GM19023 (cell line): Measurements from ENCODE around the gene ZFYVE9.
"Not testable (repeated sequence)": the region's sequence is repeated elsewhere in the genome, so short reads cannot be mapped to it uniquely, and the experiment has no call there.

Experiments
- ATAC-seq: cut with Tn5 transposase; IDR thresholded peaks from one replicate; pipeline ENCODE4 v1.9.1; 2021; ENCODE audit warnings: mild to moderate bottlenecking, moderate library complexity; ENCODE audit not compliant: unreplicated experiment

ZFYVE9 gene

DNA sequence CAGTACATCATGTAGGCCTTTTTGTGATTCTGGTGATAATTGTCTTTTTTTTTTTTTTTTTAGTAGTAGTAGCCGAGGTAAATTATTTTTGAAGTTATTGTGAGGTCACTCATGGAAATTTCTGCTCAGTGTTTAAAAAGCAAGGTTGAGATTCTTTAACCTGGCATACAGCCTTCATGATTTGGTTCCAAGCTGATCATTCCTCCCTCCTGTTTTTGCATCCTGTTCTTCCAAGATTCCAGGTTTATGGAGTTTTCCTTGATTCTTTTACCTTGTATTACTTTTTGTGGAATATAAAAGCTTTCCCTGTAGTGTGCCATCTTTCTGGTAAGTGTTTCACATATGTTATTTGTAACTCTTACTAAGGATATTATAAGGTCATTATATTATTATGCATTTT, 9.1 kb downstream of the ZFYVE9 start:
- no peak for ATAC-seq

DNA sequence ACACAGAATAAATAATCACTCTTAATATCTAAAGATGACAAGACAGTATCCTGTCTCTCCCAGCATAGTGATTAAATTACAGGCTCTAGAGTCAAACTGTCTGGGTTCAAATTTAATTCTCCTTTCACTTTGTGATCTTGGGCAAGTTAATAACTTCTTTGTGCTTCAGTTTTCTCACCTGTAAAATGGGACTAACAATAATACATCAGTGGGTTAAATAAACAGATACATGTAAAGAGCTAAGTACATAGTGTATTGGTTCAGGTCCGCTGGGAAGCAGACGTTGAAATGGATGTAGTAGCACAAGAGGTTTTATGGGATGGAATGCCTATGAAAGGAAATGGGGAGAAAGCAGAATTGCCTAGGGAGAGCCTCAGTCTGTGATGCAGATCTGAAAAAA, 10.7 kb downstream of the ZFYVE9 start:
- no peak for ATAC-seq

DNA sequence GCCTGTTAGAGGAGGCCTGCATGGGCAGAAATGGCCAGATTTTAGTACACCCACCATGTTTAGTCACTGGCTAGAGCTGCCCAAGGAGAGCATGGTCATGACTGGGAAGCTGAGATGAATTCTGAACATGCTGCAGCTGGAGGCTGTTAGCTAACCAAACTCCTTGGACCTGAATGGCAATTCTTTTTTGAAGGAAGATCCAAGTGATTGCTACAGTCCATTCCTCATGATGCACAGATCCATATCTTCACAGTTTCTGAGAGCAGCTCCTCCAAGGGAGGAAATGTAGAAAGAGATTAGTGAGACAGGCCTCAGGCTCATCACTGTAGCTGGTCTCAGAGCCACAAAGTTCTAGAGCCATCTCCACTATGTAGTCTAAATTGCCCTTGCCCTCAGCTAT, 11.1 kb downstream of the ZFYVE9 start:
- ATAC-seq, result no peak

DNA sequence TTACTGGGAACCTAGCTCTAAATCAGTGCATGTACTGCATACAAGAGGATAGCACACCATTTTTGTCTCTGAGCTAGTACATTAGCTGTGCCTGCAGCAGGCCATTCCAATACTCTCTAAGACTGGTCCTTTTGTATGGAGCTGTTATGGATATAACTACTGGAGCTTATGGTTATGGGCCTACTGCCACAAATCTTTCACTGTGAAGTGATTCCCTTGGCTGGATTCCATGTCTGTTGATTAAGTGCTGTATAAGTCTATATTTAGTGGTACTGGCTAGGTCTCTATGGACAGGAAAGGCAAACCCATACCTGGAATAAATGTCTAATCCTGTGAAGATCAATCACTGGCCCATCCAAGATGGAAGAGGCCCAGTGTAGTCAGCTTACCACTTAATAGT, 12.0 kb downstream of the ZFYVE9 start:
- ATAC-seq, result no peak

DNA sequence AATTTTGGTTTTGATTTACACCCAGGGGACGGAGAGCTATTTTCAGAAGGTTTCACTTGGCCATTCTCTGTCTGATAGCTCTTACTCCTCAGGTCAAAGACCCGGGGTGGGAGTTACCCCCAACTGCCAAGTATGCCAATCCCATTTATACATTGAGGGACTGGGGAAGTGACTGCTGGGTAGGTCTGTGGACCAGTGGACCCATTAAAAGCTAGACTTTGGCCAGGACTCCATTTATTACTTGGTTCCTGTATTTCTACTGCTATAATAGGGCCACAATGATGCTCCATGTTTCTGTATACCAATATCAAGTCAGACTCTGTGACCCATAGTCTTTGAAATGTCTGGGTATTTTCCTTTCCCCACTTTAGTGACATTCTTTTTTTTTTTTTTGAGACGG, 14.6 kb downstream of the ZFYVE9 start:
- no peak for ATAC-seq

DNA sequence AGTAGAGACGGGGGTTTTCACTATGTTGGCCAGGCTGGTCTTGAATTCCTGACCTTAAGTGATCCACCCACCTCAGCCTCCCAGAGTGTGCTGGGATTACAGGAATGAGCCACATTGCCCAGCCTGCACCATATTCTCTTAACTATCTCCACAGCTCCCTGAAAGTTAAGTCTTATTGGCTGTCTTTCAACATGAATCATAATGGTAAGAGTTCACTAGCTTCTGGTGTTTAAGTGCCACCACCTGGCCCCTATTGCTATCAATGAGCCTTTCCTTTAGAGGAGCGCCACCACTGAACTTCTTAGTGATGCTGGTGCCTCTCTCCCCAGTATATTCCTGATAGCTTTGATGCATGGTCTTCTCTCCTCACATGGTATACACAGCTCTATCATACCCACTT, 15.7 kb downstream of the ZFYVE9 start:
- ATAC-seq, result no peak

DNA sequence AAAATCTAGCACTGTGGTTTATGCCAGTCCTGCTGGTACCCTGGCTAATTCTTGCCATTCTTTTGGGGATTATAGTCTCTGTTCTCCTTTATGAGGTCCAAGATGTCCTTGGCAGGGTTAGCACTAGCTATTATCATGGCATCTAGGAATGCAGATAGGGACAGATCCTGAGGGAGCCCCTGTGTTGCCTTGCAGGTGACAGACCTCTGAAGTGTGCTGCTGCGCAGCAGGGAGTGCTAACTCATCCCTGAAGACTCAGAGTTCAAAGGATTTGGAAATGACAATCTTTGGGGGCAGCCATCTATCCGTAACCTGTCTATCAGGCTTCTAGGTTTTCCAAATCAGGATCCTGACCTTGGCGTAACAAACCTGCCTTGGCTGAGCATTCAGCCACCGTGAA, 16.3 kb downstream of the ZFYVE9 start:
- no peak for ATAC-seq

DNA sequence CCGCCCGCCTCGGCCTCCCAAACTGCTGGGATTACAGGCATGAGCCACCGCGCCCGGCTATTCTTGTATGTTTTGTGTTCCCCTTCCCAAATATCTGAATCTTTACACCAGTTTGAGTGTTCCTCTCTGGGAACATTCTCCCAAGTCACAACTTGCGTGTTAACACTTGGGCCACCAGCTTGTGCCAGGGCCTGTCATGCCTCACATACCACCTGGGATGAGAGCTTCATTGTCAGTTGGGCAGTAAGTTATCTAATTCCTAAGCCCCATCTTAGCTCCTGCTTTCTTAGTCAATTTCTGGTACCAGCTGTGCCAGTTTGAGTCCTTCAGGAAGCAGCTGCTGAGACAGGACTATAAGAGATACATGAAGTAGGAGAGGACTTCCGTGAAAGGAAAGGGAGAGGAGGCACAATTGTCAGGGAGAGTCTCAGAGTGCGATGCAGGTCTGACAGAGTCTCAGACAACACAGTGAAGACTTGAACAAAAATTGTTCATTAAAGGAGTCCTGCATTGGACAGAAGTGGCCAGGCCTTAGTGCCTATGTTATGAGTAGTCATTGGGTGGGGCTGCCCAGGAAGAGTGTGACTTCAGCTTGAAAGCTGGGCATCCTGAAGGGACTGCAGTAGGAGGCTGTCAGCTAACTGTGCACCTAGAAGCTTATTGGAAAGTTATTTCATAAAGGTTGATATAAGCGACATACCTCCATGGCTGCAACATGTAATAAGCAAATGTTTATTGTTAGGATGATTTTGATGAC, 17.3 kb downstream of the ZFYVE9 start:
- ATAC-seq, result no peak

DNA sequence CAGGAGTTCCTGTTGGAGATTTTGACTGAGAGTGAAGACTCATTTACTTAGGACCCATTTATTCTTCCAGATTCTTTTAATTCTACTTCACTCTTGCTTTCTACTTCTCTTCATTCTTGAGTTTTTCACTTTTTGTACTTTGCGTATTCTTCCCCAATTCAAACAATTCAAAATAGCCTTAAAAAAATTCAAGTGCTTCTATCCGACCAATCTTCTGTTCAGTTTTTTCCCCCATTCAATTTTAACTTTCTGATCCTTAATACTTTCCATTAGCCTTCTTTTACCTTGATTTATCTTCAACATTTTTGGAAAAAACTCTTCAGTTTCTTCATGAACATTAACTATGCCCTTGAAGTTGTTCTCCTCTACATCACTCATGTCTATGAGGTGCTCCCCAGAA, 21.1 kb downstream of the ZFYVE9 start:
- ATAC-seq, result no peak

DNA sequence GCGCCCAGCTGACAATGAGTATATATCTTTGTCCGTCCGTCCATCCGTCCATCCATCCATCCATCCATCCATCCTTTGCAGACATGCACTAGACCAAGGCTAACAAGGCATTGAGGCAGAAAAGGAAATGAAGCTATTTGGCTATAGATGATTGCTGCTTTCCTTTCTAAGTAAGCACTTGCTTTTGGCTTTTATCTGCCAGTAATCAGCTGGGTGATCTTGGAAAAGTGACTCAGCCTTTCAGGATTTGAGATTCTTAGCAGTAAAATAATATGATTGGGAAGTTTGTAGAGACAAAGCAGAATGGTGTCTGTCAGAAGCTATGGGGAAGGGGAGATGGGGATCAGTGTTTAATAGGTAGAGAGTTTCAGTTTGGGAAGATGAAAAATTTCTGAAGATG, 22.7 kb downstream of the ZFYVE9 start:
- no peak for ATAC-seq

DNA sequence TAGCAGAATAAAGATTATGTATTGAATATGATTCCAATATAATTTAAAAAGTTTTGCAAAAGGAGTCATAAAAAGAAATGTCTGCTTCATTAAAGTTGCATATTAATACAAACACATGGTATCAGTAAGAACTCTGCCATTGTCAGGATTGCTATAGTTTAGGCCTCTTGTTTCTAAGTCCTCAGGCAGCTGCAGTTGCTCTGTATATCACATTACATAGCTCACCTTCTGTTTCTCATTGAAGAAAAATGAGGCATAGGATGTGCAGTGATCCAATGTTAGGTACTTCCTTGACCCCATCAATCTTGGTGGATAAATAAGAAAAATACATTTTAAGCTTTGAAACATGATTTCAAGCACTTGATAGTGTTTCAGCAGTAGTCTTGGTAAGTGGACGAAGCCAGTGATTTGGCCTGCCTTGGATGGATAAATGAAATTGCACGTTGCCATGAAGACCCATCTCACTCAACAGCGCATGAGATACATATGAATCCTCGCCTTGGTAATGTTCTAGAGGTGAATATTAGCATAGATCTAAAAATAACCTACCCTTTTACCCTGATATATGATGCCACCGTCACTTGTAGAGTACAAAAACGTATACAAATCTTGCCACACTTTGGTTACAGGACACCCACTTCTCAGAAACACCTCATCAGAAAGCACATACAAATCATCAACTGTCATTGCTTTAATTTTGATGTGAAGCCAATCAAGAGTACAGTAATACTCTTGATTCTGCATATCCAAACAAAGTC, 25.3 kb downstream of the ZFYVE9 start:
- ATAC-seq, result no peak

DNA sequence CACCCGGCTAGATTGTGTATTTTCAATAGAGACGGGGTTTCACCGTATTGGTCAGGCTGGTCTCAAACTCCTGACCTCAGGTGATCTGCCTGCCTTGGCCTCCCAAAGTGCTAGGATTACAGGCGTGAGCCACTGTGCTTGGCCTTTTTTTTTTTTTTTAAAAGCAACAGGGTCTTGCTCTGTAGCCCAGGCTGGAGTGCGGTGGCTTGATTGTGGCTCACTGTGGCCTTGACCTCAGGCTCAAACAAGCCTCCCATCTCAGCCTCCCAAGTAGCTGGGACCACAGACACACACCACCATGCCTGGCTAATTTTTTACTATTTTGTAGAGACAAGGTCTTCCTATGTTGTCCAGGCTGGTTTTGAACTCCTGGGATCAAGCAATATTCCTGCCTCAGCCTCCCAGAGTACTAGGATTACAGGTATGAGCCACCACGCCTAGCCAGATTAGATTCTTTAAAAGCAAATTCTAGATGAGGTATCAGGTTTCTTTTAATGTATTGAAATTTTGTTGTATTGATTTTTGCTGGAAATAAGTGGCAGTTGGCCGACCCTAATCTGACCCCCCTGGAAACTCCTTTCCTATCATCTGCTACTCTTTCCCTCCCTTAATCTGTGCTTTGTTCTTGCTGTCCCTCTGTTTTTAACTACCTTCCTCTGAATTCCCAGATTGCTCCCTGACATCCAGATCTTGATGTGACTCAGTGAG, 26.6 kb downstream of the ZFYVE9 start:
- no peak for ATAC-seq

DNA sequence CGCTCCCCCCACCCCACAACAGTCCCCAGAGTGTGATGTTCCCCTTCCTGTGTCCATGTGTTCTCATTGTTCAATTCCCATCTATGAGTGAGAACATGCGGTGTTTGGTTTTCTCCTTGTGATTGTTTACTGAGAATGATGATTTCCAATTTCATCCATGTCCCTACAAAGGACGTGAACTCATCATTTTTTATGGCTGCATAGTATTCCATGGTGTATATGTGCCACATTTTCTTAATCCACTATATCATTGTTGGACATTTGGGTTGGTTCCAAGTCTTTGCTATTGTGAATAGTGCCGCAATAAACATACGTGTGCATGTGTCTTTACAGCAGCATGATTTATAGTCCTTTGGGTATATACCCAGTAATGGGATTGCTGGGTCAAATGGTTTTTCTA, 29.3 kb downstream of the ZFYVE9 start:
- ATAC-seq, result not testable (repeated sequence)

DNA sequence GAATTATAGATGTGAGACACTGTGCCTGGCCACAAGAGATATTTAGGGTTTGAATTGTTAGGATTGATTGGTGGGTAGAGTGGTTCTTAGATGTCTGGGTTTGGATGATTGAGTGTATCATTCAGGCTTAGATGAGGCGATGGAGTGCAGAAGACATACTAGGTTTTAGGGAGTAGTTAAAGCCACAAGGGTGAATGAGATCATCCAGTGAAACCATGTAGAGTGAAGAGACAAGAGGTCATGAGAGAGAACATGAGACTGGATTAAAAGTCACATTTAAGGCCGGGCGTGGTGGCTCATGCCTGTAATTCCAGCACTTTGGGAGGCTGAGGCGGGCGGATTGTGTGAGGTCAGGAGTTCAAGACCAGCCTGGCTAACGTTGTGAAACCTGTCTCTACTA, 37.2 kb downstream of the ZFYVE9 start:
- no peak for ATAC-seq

DNA sequence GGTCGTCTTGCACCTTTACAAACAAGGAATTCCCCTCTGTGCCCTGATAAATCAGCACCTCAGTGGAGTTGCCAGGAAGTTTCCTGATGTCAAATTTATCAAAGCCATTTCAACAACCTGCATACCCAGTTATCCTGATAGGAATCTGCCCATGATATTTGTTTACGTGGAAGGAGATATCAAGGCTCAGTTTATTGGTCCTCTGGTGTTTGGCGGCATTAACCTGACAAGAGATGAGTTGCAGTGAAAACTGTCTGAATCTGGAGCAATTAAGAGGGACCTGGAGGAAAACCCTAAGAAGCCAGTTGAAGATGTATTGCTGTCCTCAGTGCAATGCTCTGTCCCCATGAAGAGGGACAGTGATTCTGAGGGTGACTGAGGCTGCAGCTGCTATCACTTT, 38.3 kb downstream of the ZFYVE9 start:
- ATAC-seq, result no peak

DNA sequence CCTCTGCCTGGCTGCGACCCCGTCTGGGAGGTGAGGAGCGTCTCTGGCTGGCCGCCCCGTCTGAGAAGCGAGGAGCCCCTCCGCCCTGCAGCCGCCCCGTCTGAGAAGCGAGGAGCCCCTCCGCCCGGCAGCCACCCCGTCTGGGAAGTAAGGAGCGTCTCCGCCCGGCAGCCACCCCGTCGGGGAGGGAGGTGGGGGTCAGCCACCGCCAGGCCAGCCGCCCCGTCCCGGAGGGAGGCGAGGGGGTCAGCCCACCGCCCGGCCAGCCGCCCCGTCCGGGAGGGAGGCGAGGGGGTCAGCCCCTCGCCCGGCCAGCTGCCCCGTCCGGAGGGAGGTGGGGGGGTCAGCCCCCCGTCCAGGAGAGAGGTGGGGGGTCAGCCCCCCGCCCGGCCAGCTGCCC, 39.9 kb downstream of the ZFYVE9 start:
- not testable (repeated sequence) for ATAC-seq

DNA sequence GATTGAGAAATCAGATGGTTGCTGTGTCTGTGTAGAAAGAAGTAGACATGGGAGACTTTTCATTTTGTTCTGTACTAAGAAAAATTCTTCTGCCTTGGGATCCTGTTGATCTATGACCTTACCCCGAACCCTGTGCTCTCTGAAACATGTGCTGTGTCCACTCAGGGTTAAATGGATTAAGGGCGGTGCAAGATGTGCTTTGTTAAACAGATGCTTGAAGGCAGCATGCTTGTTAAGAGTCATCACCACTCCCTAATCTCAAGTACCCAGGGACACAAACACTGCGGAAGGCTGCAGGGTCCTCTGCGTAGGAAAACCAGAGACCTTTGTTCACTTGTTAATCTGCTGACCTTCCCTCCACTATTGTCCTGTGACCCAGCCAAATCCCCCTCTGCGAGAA, 40.4 kb downstream of the ZFYVE9 start:
- not testable (repeated sequence) for ATAC-seq

DNA sequence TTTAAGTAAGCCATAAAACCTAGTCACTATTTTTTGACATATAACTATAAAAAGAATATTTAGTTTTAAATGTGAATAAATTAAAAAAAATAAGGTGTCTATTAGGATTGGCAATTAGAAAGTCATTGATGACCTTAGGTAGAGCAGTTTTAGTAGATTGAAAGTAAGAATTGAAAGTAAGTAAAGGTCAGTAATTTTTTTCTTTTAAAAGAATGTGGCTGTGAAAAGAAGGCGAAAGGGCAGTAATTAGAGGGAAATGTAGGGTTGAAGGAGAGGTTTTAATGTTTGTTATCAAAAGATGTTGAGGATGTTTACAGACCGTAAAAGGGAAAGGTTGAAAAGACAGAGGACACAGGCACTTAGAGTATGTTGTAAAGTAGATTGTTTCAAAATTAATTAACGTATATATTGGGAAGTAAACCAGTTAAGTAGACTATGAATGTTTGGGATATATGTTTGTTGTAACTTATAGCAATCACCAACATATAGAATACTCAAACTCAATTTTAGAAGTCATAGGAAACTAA, 41.0 kb downstream of the ZFYVE9 start:
- ATAC-seq, result no peak

DNA sequence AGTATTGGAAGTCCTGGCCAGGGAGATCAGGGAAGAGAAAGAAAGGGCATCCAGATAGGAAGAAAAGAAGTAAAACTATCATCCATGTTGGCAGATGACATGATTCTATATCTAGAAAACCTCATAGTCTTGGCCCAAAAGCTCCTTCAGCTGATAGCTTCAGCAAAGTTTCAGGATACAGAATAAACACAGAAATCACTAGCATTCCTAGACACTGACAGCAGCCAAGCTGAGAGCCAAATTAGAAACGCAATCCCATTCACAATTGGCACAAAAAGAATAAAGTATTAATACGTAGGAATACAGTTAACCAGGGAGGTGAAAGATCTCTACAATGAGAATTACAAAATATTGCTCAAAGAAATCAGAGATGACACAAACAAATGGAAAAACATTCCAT, 44.6 kb downstream of the ZFYVE9 start:
- ATAC-seq, result no peak

DNA sequence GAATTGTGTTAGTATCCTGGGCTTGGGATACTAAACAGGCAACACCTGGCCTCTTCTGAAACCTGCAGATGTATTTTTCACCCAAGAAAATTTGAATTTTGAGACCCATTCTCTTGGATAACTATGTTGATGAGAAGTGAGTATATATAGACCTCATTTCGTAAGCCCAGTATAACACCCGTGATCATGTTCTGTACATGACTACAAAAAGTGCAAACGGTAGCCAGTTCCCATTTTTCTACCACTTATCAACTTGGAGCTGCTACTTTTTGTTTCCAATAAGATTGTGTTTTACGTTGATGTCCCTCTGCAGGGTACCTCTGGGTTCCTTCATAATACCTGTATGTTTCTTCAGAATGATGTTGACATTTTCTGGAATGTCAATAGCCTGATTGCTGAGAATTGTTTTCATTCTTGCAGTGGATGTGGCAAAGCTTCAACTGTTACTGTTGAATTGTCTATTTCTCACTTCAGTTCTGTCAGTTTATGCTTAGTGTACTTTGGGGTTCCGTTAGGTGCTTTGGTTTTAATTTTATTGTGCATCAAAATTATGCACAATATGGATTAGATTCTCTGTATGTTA, 48.1 kb downstream of the ZFYVE9 start:
- ATAC-seq, result no peak

DNA sequence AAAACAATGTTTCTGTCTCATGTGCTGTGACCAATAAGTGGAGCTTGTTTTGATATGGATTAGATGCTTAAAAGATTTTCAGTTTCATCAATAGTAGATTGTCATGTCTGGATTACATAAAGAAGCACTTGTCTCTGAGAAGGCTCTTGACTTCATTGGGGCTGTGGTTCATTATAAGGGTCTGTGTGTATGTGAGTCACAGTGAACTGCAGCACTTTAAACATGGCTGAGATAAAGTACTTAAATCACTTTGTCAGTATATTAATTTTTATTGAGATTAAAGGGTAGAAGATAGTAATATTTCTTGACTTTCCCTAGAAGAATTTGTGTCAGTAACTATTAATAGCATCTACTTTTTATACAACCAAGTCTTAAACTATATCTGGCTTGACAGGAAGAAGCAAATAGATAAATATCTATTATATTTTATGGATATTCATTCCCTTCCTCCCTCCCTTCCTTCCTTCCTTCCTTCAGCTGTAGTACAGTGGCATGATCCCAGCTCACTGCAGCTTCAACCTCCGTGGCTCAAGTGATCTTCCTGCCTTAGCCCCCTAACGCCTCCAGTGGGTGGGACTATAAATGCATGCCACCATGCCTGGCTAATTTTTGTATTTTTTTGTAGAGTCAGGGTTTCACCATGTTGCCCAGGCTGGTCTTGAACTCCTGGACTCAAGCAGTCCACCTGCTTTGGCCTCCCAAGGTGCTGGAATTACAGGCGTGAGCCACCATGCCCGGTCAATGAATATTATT, 48.8 kb downstream of the ZFYVE9 start:
- ATAC-seq, result no peak
